Mammary epithelial cell (primary cell): Measurements from ENCODE around the gene KRT86.

Experiments
- EZH2 ChIP-seq: IDR thresholded peaks from 2 replicates; pipeline ENCODE4 v1.6.1; 2012; ENCODE audit warnings: low read length, inconsistent platforms, borderline replicate concordance
- TF ChIP-seq, protein P1 (sequence below), 2 donors: IDR thresholded peaks in 1 of 2; conservative IDR thresholded peaks in 1 of 2; 2 replicates each; pipeline ENCODE4 v1.5.1; 2011 to 2012; ENCODE audit warnings: inconsistent platforms in 2 of 2, low read length in 2 of 2, mild to moderate bottlenecking in 2 of 2, control low read depth in 1 of 2, low read depth in 1 of 2; ENCODE audit not compliant: insufficient read depth in 1 of 2; ENCODE audit errors: extremely low read depth in 1 of 2

DNA sequence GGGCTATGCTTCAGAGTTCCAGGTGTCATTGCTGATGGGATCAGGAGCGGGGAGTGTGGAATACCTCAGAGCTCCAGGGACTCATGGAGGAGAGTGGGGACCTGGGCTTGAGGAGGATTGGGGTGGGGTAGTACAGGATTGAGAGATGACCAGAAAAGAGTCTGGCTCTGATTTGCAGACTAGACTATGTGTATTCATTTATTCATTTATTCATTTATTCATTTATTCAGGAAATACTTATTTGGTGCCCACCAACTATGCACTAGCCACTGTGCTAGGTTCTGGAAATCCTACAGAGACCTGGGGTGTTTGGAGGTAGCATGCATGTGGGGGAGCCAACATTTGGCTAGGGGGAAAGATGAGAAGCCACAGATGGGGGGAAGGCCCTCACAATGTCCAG lies 47.6 kb downstream of the KRT86 start:
- no peak for TF ChIP-seq EZH2
- TF ChIP-seq, protein P1, sequence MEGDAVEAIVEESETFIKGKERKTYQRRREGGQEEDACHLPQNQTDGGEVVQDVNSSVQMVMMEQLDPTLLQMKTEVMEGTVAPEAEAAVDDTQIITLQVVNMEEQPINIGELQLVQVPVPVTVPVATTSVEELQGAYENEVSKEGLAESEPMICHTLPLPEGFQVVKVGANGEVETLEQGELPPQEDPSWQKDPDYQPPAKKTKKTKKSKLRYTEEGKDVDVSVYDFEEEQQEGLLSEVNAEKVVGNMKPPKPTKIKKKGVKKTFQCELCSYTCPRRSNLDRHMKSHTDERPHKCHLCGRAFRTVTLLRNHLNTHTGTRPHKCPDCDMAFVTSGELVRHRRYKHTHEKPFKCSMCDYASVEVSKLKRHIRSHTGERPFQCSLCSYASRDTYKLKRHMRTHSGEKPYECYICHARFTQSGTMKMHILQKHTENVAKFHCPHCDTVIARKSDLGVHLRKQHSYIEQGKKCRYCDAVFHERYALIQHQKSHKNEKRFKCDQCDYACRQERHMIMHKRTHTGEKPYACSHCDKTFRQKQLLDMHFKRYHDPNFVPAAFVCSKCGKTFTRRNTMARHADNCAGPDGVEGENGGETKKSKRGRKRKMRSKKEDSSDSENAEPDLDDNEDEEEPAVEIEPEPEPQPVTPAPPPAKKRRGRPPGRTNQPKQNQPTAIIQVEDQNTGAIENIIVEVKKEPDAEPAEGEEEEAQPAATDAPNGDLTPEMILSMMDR (conservative IDR thresholded peaks at IDR 0.05 in 1 of 2, IDR thresholded peaks at IDR 0.05 in 1 of 2; ENCODE audit: extremely low read depth in 1 of 2, insufficient read depth in 1 of 2, low read depth in 1 of 2, low read length in 2 of 2), result no peak
